Natural killer cell treated with Interleukin-12 subunit alpha and Interleukin-12 subunit beta and Interleukin-15 and Interleukin-18, amount 100 ng/mL, for 72 hours (primary cell): Measurements from ENCODE around the gene CDC40. TPM values are rescaled to one million over a fixed set of nuclear protein-coding genes. Genes with fewer than 3 reads are reported as not detected.
"Not testable (repeated sequence)": the region's sequence is repeated elsewhere in the genome, so short reads cannot be mapped to it uniquely, and the experiment has no call there.

Source experiments
- ATAC-seq, 2 donors: fragments of 150-1000 bp; cut with Tn5 transposase in 1 of 2; sonication (Bioruptor Pico), chemical (Tn5 transposase) in 1 of 2; 2 replicates each; pipeline ENCODE4 v1.10.0; 2021
- DNase-seq: peaks from one replicate; pipeline ENCODE4 v3.0.0; 2022; ENCODE audit warnings: low spot score
- H3K27ac Mint-ChIP-seq, 2 donors: 1 replicate in 1 of 2; 2 replicates in 1 of 2; pipeline ENCODE4 v1.8.0; 2022; ENCODE audit warnings: mixed read lengths in 2 of 2, mild to moderate bottlenecking in 1 of 2, moderate library complexity in 1 of 2
- H3K27me3 Mint-ChIP-seq, 2 donors: 1 replicate in 1 of 2; 2 replicates in 1 of 2; pipeline ENCODE4 v1.8.0; 2022; ENCODE audit warnings: mixed read lengths in 2 of 2
- H3K36me3 Mint-ChIP-seq: one replicate; pipeline ENCODE4 v1.8.0; 2022; ENCODE audit warnings: mixed read lengths
- H3K4me1 Mint-ChIP-seq, 2 donors: 1 replicate in 1 of 2; 2 replicates in 1 of 2; pipeline ENCODE4 v1.8.0; 2022; ENCODE audit warnings: low read depth in 2 of 2, mixed read lengths in 2 of 2, mild to moderate bottlenecking in 1 of 2
- H3K4me3 Mint-ChIP-seq: one replicate; pipeline ENCODE4 v1.8.0; 2022; ENCODE audit warnings: mixed read lengths
- H3K9me3 Mint-ChIP-seq: 2 replicates; pipeline ENCODE4 v1.8.0; 2022; ENCODE audit warnings: mixed read lengths
- total RNA-seq, 2 donors: library from RNA; stranded (reverse); gene quantifications; one replicate each; pipeline ENCODE4 v1.2.3, GENCODE V29; 2022

Gene CDC40
- total RNA-seq, 2 donors from 2014 or later = 26.0 to 30.6 TPM

DNA sequence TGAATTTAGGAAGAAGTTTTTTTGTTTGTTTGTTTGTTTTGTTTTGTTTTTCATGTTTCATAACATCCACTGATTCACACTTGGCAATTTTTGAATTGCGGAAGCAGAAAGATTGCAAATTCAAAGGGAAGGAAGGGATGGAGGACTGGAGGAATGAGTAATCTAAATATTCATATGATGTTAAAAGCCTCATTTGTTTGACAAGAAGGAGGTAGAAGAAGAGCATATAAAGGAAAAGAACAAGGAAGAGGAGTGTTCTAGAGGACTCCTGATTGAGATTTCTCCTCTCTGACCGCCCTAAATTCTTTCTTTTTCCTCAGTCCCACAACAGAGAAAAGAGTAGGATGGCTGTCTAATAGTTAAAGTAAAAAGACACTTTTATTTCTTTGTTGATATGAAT lies 89.4 kb downstream of the CDC40 start:
- Mint-ChIP-seq H3K4me3 (no peak overlapping the region), H3K36me3 (no peaks in the 10 kb centered on the region), H3K4me1 (peaks cover 0 to 2% of the 10 kb centered on the region in 2 donors), H3K27ac (no peak overlapping the region), H3K27me3 (peaks cover 3 to 16% of the 10 kb centered on the region in 2 donors), H3K9me3 (no peaks in the 10 kb centered on the region)
- DNase-seq (no peak), ATAC-seq (no peak)

DNA sequence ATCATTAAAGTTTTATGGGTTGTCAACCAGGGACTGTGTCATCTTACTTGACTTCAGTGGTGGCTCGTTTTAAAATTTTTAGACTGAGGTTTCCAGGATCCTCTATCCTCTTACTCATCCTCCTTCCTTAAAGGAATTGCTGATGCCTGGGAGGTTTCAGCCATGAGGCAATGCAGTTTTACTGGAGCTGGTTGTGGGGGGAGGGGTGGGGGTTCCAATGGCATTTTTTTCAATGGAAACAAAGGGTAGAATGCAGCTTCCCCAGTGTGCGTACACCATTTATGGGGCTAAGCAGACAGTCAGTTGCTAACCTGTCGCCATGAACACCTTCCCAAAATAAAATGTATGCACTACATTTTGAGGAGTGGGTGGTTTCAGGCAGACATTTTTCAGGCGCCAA lies 89.9 kb downstream of the CDC40 start:
- no peaks in the 10 kb centered on the region for H3K36me3 Mint-ChIP-seq
- DNase-seq (no peak), ATAC-seq (no peak)
- H3K9me3 Mint-ChIP-seq = no peaks in the 10 kb centered on the region
- H3K27me3 Mint-ChIP-seq = peaks cover 3 to 18% of the 10 kb centered on the region in 2 donors
- H3K27ac Mint-ChIP-seq = no peak overlapping the region
- no peak overlapping the region for H3K4me3 Mint-ChIP-seq
- H3K4me1 Mint-ChIP-seq = peaks cover 0 to 4% of the 10 kb centered on the region in 2 donors

DNA sequence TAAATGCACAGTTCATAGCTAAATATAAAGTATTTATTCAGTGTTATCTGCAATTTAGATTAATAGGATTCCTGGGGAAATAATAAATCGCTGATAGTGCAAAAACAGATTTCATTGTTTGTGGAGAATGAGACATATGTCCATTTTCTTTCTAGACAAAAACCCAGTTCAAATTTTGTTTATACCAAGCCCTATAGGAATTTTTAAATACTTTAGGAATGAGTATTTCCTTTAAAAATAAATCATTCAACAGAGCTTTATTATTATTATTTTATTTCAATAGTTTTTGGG lies 91.5 kb downstream of the CDC40 start:
- H3K27me3 Mint-ChIP-seq = peaks cover 3 to 26% of the 10 kb centered on the region in 2 donors
- ATAC-seq (no peak), DNase-seq (no peak)
- peaks cover 0 to 3% of the 10 kb centered on the region in 2 donors for H3K4me1 Mint-ChIP-seq
- H3K36me3 Mint-ChIP-seq = no peaks in the 10 kb centered on the region
- H3K4me3 Mint-ChIP-seq = no peak overlapping the region
- H3K27ac Mint-ChIP-seq = no peak overlapping the region
- no peaks in the 10 kb centered on the region for H3K9me3 Mint-ChIP-seq

DNA sequence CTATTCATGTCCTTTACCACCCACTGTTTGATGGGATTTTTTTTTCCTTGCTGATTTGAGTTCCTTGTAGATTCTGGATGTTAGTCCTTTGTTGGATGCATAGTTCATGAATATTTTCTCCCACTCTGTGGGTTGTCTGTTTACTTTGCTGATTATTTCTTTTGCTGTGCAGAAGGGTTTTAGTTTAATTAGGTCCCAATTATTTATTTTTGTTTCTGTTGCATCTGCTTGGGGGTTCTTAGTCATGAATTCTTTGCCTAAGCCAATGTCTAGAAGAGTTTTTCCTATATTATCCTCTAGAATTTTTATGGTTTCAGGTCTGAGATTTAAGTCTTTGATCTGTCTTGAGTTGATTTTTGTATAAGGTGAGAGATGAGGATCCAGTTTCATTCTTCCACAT lies 92.6 kb downstream of the CDC40 start:
- not testable (repeated sequence) for DNase-seq, H3K36me3 Mint-ChIP-seq, H3K9me3 Mint-ChIP-seq, ATAC-seq, H3K4me3 Mint-ChIP-seq, H3K4me1 Mint-ChIP-seq, H3K27ac Mint-ChIP-seq
- H3K27me3 Mint-ChIP-seq = peaks cover 3 to 26% of the 10 kb centered on the region in 2 donors

DNA sequence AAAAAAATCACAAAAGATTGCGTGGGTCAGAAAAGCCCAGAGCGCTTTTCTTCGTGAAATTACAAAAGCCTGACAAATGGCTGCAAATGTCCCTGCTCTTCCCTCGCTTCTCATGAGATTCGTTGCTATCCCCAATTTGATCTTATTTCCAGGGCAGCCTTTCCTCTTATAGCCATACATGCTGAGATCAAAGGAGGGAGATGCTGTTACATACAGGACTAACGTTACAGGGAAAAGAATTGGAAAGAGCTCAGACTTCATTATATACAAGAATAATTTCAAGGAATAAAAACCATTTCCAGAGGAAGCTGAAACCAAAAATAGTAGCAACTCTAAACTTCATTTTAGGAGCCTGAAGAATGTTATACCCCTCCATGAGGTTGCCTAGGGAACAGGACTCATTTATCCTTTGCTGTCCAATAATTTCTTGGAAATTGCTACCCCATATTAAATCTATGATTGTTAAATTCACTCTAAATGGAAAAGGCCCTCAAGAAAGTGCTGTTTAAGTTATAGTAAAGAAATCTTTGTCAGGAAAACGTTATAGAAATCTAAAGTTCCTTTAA lies 97.0 kb downstream of the CDC40 start:
- Mint-ChIP-seq H3K27ac (no peak overlapping the region), H3K27me3 (peaks cover 3 to 19% of the 10 kb centered on the region in 2 donors), H3K4me3 (no peak overlapping the region), H3K4me1 (peaks cover 0 to 3% of the 10 kb centered on the region in 2 donors), H3K36me3 (no peaks in the 10 kb centered on the region), H3K9me3 (no peaks in the 10 kb centered on the region)
- ATAC-seq = no peak
- no peak for DNase-seq

Other genes with a start within 250 kb of the CDC40 start
- not detected for gene GPR6, start 202.1 kb upstream of the CDC40 start, total RNA-seq
- under 1 TPM in 1 of 2 donors, not detected in 1; 0.31 TPM for gene WASF1, start 757 bp upstream of the CDC40 start, total RNA-seq
- not detected for gene METTL24, start 177.9 kb downstream of the CDC40 start, total RNA-seq
- under 1 TPM in 1 of 2 donors, not detected in 1; 0.33 TPM for gene DDO, start 235.1 kb downstream of the CDC40 start, total RNA-seq